ENCODE results near the gene MAB21L2.
"Not testable (repeated sequence)": the region's sequence is repeated elsewhere in the genome, so short reads cannot be mapped to it uniquely, and the experiment has no call there.

The MAB21L2 gene

GRCh38 chr4:150561143-150561737 is 20.7 kb upstream of the MAB21L2 start:
- no peak overlapping the region for H3K27ac ChIP-seq (ENCODE audit: low read depth, low read length, severe bottlenecking)
- H3K9me3 ChIP-seq (ENCODE audit: control insufficient read depth, low read length) = peaks cover 7% of the 10 kb centered on the region
- no peak overlapping the region for H3K4me3 ChIP-seq (ENCODE audit: extremely low read depth, insufficient read depth, low read length, poor library complexity, severe bottlenecking)
- no peaks in the 10 kb centered on the region for H3K4me1 ChIP-seq (ENCODE audit: control insufficient read depth, insufficient read depth, low read length, poor library complexity, severe bottlenecking)
- no peaks in the 10 kb centered on the region for H3K36me3 ChIP-seq (ENCODE audit: control insufficient read depth, insufficient read depth, low read length)
- no CpG with 5 or more reads among the region's 2 CpGs for WGBS, 2 experiments (ENCODE audit: insufficient coverage in 2 of 2)

GRCh38 chr4:150562250-150562649 is 19.7 kb upstream of the MAB21L2 start:
- H3K9me3 ChIP-seq (ENCODE audit: control insufficient read depth, low read length) = peaks cover 7% of the 10 kb centered on the region
- WGBS, 2 experiments (ENCODE audit: insufficient coverage in 2 of 2) = 100% methylated on average over 1 of the region's 2 CpGs; no CpG with 5 or more reads in 1 of the 2 experiments
- H3K4me3 ChIP-seq (ENCODE audit: extremely low read depth, insufficient read depth, low read length, poor library complexity, severe bottlenecking) = no peak overlapping the region
- no peaks in the 10 kb centered on the region for H3K4me1 ChIP-seq (ENCODE audit: control insufficient read depth, insufficient read depth, low read length, poor library complexity, severe bottlenecking)
- no peak overlapping the region for H3K27ac ChIP-seq (ENCODE audit: low read depth, low read length, severe bottlenecking)
- H3K36me3 ChIP-seq (ENCODE audit: control insufficient read depth, insufficient read depth, low read length) = no peaks in the 10 kb centered on the region

GRCh38 chr4:150562751-150563150 is 19.2 kb upstream of the MAB21L2 start:
- Histone ChIP-seq H3K4me3 (ENCODE audit: extremely low read depth, insufficient read depth, low read length, poor library complexity, severe bottlenecking) (no peak overlapping the region), H3K27ac (ENCODE audit: low read depth, low read length, severe bottlenecking) (no peak overlapping the region), H3K9me3 (ENCODE audit: control insufficient read depth, low read length) (peaks cover 7% of the 10 kb centered on the region), H3K4me1 (ENCODE audit: control insufficient read depth, insufficient read depth, low read length, poor library complexity, severe bottlenecking) (no peaks in the 10 kb centered on the region), H3K36me3 (ENCODE audit: control insufficient read depth, insufficient read depth, low read length) (no peaks in the 10 kb centered on the region)

- not testable (repeated sequence) for H3K9me3 ChIP-seq (ENCODE audit: control insufficient read depth, low read length); H3K4me1 ChIP-seq (ENCODE audit: control insufficient read depth, insufficient read depth, low read length, poor library complexity, severe bottlenecking); H3K4me3 ChIP-seq (ENCODE audit: extremely low read depth, insufficient read depth, low read length, poor library complexity, severe bottlenecking); H3K27ac ChIP-seq (ENCODE audit: low read depth, low read length, severe bottlenecking); H3K36me3 ChIP-seq (ENCODE audit: control insufficient read depth, insufficient read depth, low read length)
- WGBS, 2 experiments (ENCODE audit: insufficient coverage in 2 of 2) = no CpG with 5 or more reads among the region's 2 CpGs
Measured at GRCh38 chr4:150564967-150565366, 17.0 kb upstream of the MAB21L2 start.

GRCh38 chr4:150567070-150567469 is 14.9 kb upstream of the MAB21L2 start:
- H3K4me3 ChIP-seq (ENCODE audit: extremely low read depth, insufficient read depth, low read length, poor library complexity, severe bottlenecking) = no peak overlapping the region
- H3K9me3 ChIP-seq (ENCODE audit: control insufficient read depth, low read length) = peaks cover 7% of the 10 kb centered on the region
- no peaks in the 10 kb centered on the region for H3K4me1 ChIP-seq (ENCODE audit: control insufficient read depth, insufficient read depth, low read length, poor library complexity, severe bottlenecking)
- no peak overlapping the region for H3K27ac ChIP-seq (ENCODE audit: low read depth, low read length, severe bottlenecking)
- no peaks in the 10 kb centered on the region for H3K36me3 ChIP-seq (ENCODE audit: control insufficient read depth, insufficient read depth, low read length)
- WGBS, 2 experiments (ENCODE audit: insufficient coverage in 2 of 2) = 89 to 90% methylated on average over 1 of the region's 3 CpGs

GRCh38 chr4:150569384-150569987 is 12.5 kb upstream of the MAB21L2 start:
- Histone ChIP-seq H3K4me3 (ENCODE audit: extremely low read depth, insufficient read depth, low read length, poor library complexity, severe bottlenecking) (no peak overlapping the region), H3K9me3 (ENCODE audit: control insufficient read depth, low read length) (peaks cover 4% of the 10 kb centered on the region), H3K36me3 (ENCODE audit: control insufficient read depth, insufficient read depth, low read length) (no peaks in the 10 kb centered on the region), H3K4me1 (ENCODE audit: control insufficient read depth, insufficient read depth, low read length, poor library complexity, severe bottlenecking) (no peaks in the 10 kb centered on the region), H3K27ac (ENCODE audit: low read depth, low read length, severe bottlenecking) (no peak overlapping the region)
- 80 to 100% methylated on average over 3 of the region's 5 CpGs for WGBS, 2 experiments (ENCODE audit: insufficient coverage in 2 of 2)

- Histone ChIP-seq H3K4me1 (ENCODE audit: control insufficient read depth, insufficient read depth, low read length, poor library complexity, severe bottlenecking) (no peaks in the 10 kb centered on the region), H3K4me3 (ENCODE audit: extremely low read depth, insufficient read depth, low read length, poor library complexity, severe bottlenecking) (no peak overlapping the region), H3K27ac (ENCODE audit: low read depth, low read length, severe bottlenecking) (no peak overlapping the region), H3K36me3 (ENCODE audit: control insufficient read depth, insufficient read depth, low read length) (no peaks in the 10 kb centered on the region), H3K9me3 (ENCODE audit: control insufficient read depth, low read length) (peaks cover 1% of the 10 kb centered on the region)
- WGBS, 2 experiments (ENCODE audit: insufficient coverage in 2 of 2) = 83 to 100% methylated on average over 1 to 3 of the region's 4 CpGs
Measured at GRCh38 chr4:150569998-150570535, 11.9 kb upstream of the MAB21L2 start.

GRCh38 chr4:150570862-150571261 is 11.1 kb upstream of the MAB21L2 start:
- no CpG with 5 or more reads among the region's 1 CpG for WGBS, 2 experiments (ENCODE audit: insufficient coverage in 2 of 2)

GRCh38 chr4:150572704-150573504 is 9.0 kb upstream of the MAB21L2 start:
- no peaks in the 10 kb centered on the region for H3K9me3 ChIP-seq (ENCODE audit: control insufficient read depth, low read length)
- 50 to 100% methylated on average over 1 of the region's 5 CpGs for WGBS, 2 experiments (ENCODE audit: insufficient coverage in 2 of 2)
- no peak overlapping the region for H3K4me3 ChIP-seq (ENCODE audit: extremely low read depth, insufficient read depth, low read length, poor library complexity, severe bottlenecking)
- H3K4me1 ChIP-seq (ENCODE audit: control insufficient read depth, insufficient read depth, low read length, poor library complexity, severe bottlenecking) = no peaks in the 10 kb centered on the region
- H3K27ac ChIP-seq (ENCODE audit: low read depth, low read length, severe bottlenecking) = no peak overlapping the region
- H3K36me3 ChIP-seq (ENCODE audit: control insufficient read depth, insufficient read depth, low read length) = no peaks in the 10 kb centered on the region

More at GRCh38 chr4:150570862-150571261, 11.1 kb upstream of the MAB21L2 start:
- Histone ChIP-seq H3K27ac (ENCODE audit: low read depth, low read length, severe bottlenecking) (no peak overlapping the region), H3K36me3 (ENCODE audit: control insufficient read depth, insufficient read depth, low read length) (no peaks in the 10 kb centered on the region), H3K4me3 (ENCODE audit: extremely low read depth, insufficient read depth, low read length, poor library complexity, severe bottlenecking) (no peak overlapping the region), H3K9me3 (ENCODE audit: control insufficient read depth, low read length) (no peaks in the 10 kb centered on the region), H3K4me1 (ENCODE audit: control insufficient read depth, insufficient read depth, low read length, poor library complexity, severe bottlenecking) (no peaks in the 10 kb centered on the region)

GRCh38 chr4:150573534-150573933 is 8.4 kb upstream of the MAB21L2 start:
- Histone ChIP-seq H3K36me3 (ENCODE audit: control insufficient read depth, insufficient read depth, low read length) (no peaks in the 10 kb centered on the region), H3K4me3 (ENCODE audit: extremely low read depth, insufficient read depth, low read length, poor library complexity, severe bottlenecking) (no peak overlapping the region), H3K9me3 (ENCODE audit: control insufficient read depth, low read length) (no peaks in the 10 kb centered on the region), H3K27ac (ENCODE audit: low read depth, low read length, severe bottlenecking) (no peak overlapping the region), H3K4me1 (ENCODE audit: control insufficient read depth, insufficient read depth, low read length, poor library complexity, severe bottlenecking) (no peaks in the 10 kb centered on the region)
- WGBS, 2 experiments (ENCODE audit: insufficient coverage in 2 of 2) = no CpG with 5 or more reads among the region's 1 CpG
